Stimulated activated CD8-positive, alpha-beta memory T cell treated with anti-CD3 and anti-CD28 coated beads, Interleukin-7, amount 100 ng/mL, for 4 hours (primary cell): ENCODE measurements around the gene CLECL1.
"Not testable (repeated sequence)": the region's sequence is repeated elsewhere in the genome, so short reads cannot be mapped to it uniquely, and the experiment has no call there.

Experiments
- DNase-seq, 2 donors: peaks; one replicate each; pipeline ENCODE4 v3.0.0-alpha.2; 2020; ENCODE audit warnings: low read depth in 2 of 2

The CLECL1 gene

GRCh38 chr12:9695661-9696060, 37.2 kb downstream of the CLECL1 start:
- not testable (repeated sequence) for DNase-seq

- not testable (repeated sequence) for DNase-seq
Observed at GRCh38 chr12:9695150-9695549, 37.7 kb downstream of the CLECL1 start.

- DNase-seq: no peak
Observed at GRCh38 chr12:9694241-9694640, 38.7 kb downstream of the CLECL1 start.

- no peak for DNase-seq
Observed at GRCh38 chr12:9692909-9693308, 40.0 kb downstream of the CLECL1 start.

GRCh38 chr12:9687228-9687627, 45.7 kb downstream of the CLECL1 start:
- DNase-seq: no peak

GRCh38 chr12:9685915-9686314, 47.0 kb downstream of the CLECL1 start:
- DNase-seq: no peak

- DNase-seq: not testable (repeated sequence)
Observed at GRCh38 chr12:9685366-9685765, 47.5 kb downstream of the CLECL1 start.

- not testable (repeated sequence) for DNase-seq
Observed at GRCh38 chr12:9682949-9683348, 49.9 kb downstream of the CLECL1 start.

GRCh38 chr12:9682508-9682907, 50.4 kb downstream of the CLECL1 start:
- not testable (repeated sequence) for DNase-seq

- DNase-seq: no peak
Observed at GRCh38 chr12:9674226-9674590, 58.7 kb downstream of the CLECL1 start.

- peak in 1 of 2 donors; percentile 40 for DNase-seq
Observed at GRCh38 chr12:9673404-9674225, 59.3 kb downstream of the CLECL1 start.
